CD4-positive, alpha-beta T cell treated with Interleukin-21 for 1 hour (primary cell): Measurements from ENCODE around the gene CARTPT.

Experiments used
- DNase-seq: peaks from one replicate; pipeline ENCODE4 v3.0.0-alpha.2; 2020

Gene CARTPT

GRCh38 chr5:71719063-71719964 is at the start of gene CARTPT:
CARTPT (plus strand) TSS chr5:71719275; CDS start chr5:71719294, 19 bp downstream.
- no peak for DNase-seq

GRCh38 chr5:71677977-71678376 is 41.1 kb upstream of the CARTPT start:
- no peak for DNase-seq

- no peak for DNase-seq
Observed at GRCh38 chr5:71679714-71680113, 39.4 kb upstream of the CARTPT start.

GRCh38 chr5:71680510-71680909 is 38.6 kb upstream of the CARTPT start:
- DNase-seq, result no peak

GRCh38 chr5:71681296-71681695 is 37.8 kb upstream of the CARTPT start:
- DNase-seq, result no peak

GRCh38 chr5:71684309-71684708 is 34.8 kb upstream of the CARTPT start:
- no peak for DNase-seq

GRCh38 chr5:71693828-71694427 is 25.1 kb upstream of the CARTPT start:
- no peak for DNase-seq

- no peak for DNase-seq
Observed at GRCh38 chr5:71695071-71695470, 24.0 kb upstream of the CARTPT start.

GRCh38 chr5:71695595-71695994 is 23.5 kb upstream of the CARTPT start:
- no peak for DNase-seq

GRCh38 chr5:71697967-71698366 is 21.1 kb upstream of the CARTPT start:
- no peak for DNase-seq

- DNase-seq, result no peak
Observed at GRCh38 chr5:71699233-71699632, 19.8 kb upstream of the CARTPT start.

- no peak for DNase-seq
Observed at GRCh38 chr5:71699751-71700150, 19.3 kb upstream of the CARTPT start.

- no peak for DNase-seq
Observed at GRCh38 chr5:71700803-71701202, 18.3 kb upstream of the CARTPT start.

GRCh38 chr5:71701407-71701806 is 17.7 kb upstream of the CARTPT start:
- DNase-seq, result no peak

- DNase-seq, result no peak
Observed at GRCh38 chr5:71703941-71704340, 15.1 kb upstream of the CARTPT start.

- DNase-seq, result no peak
Observed at GRCh38 chr5:71705421-71705820, 13.7 kb upstream of the CARTPT start.

GRCh38 chr5:71706906-71707305 is 12.2 kb upstream of the CARTPT start:
- DNase-seq, result no peak

GRCh38 chr5:71711610-71712009 is 7.5 kb upstream of the CARTPT start:
- DNase-seq, result no peak

- DNase-seq, result no peak
Observed at GRCh38 chr5:71714911-71715310, 4.2 kb upstream of the CARTPT start.

GRCh38 chr5:71727978-71728377 is 8.9 kb downstream of the CARTPT start:
- DNase-seq, result no peak

- DNase-seq, result no peak
Observed at GRCh38 chr5:71731015-71731414, 11.9 kb downstream of the CARTPT start.

GRCh38 chr5:71732011-71732410 is 12.9 kb downstream of the CARTPT start:
- no peak for DNase-seq

- DNase-seq, result no peak
Observed at GRCh38 chr5:71734141-71734540, 15.1 kb downstream of the CARTPT start.

GRCh38 chr5:71737931-71738539 is 19.0 kb downstream of the CARTPT start:
- DNase-seq, result no peak
